ENCODE results near the gene ITPK1.

The ITPK1 gene

DNA sequence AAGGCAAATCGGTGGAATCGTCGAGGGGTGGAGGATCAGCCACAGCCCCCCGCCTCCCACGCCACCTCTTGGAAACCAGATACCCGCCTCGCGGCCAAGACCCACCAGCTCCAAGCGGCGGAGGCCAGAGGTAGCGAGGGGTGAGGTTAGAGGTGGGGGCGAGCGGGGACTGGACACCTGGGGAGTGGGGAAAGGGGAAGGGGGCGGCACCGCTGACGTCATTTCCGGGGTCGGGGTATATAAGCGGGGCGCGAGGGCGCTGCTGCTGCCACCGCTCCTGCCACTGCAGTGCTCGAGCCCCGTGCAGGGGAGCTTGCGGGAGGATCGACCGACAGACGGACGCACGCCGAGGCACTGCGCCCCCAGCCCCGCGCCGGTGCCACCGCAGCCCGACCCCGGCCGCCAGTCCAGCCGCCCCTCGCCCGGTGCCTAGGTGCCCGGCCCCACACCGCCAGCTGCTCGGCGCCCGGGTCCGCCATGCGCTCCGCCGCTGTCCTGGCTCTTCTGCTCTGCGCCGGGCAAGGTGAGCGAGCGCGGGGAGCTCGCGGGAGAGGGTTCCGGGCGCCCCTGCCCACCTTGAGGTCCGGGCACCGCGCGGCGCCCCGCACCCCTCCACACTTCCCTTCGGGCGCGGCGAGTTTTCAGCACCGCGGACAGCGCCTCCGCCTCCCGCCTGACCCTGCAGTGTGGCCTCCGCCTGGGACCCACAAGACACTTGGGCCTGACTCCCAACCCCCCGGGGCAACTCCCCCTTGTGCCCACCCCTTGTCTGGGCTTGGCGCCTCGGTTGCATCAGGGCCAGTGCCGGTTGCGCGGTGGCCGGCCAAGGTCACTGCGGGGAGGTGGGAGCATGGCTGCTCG lies 192.6 kb downstream of the ITPK1 start, which contains the start of gene CHGA:
TSS of gene CHGA (plus strand) at position 268 of the 861 bp plus-strand sequence. CDS start at position 478, 210 bp downstream.
- DNase-seq (ENCODE audit: low spot score), result peak; percentile 86
- TF ChIP-seq, protein P1, sequence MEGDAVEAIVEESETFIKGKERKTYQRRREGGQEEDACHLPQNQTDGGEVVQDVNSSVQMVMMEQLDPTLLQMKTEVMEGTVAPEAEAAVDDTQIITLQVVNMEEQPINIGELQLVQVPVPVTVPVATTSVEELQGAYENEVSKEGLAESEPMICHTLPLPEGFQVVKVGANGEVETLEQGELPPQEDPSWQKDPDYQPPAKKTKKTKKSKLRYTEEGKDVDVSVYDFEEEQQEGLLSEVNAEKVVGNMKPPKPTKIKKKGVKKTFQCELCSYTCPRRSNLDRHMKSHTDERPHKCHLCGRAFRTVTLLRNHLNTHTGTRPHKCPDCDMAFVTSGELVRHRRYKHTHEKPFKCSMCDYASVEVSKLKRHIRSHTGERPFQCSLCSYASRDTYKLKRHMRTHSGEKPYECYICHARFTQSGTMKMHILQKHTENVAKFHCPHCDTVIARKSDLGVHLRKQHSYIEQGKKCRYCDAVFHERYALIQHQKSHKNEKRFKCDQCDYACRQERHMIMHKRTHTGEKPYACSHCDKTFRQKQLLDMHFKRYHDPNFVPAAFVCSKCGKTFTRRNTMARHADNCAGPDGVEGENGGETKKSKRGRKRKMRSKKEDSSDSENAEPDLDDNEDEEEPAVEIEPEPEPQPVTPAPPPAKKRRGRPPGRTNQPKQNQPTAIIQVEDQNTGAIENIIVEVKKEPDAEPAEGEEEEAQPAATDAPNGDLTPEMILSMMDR (IDR thresholded peaks at IDR 0.05; ENCODE audit: extremely low read depth, missing control alignments), result no peak

DNA sequence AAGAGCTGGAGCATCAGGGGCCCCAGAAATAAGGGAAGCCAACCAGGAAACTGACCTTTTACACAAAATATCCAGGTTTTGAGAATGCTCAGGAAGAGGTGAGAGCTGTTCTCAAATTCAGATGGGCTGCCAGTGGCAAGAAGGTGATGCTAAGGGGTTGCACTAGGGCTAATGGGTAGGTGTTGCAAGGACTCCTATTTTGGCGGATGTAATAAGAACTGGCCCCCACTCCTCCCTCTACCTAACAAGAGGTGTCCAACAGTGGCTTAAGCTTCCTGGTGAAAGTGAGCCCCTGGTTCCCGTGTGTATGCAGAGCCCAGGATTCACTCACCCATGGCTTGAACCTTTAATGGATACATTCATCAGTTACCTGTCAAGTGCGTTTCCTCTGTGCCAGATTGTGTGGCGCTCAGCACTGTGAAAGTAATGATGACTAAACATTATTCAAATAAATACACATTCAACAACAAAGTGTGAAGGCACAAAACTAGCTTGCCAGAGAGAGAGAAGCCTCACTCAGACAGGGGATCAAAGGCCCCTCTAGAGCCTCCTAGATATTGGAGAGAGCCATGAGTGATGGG lies 193.5 kb downstream of the ITPK1 start:
- TF ChIP-seq, protein P1 (IDR thresholded peaks at IDR 0.05; ENCODE audit: extremely low read depth, missing control alignments), result no peak

GRCh38 chr14:92920001-92920400 lies 195.7 kb downstream of the ITPK1 start:
- no peak for DNase-seq (ENCODE audit: low spot score)
- TF ChIP-seq, protein P1 (IDR thresholded peaks at IDR 0.05; ENCODE audit: extremely low read depth, missing control alignments), result no peak

More for the DNA sequence above, 193.5 kb downstream of the ITPK1 start:
- DNase-seq (ENCODE audit: low spot score), result no peak

- DNase-seq (ENCODE audit: low spot score), result no peak
- TF ChIP-seq, protein P1 (IDR thresholded peaks at IDR 0.05; ENCODE audit: extremely low read depth, missing control alignments), result no peak
Measured at GRCh38 chr14:92917956-92918355, 197.8 kb downstream of the ITPK1 start.

DNA sequence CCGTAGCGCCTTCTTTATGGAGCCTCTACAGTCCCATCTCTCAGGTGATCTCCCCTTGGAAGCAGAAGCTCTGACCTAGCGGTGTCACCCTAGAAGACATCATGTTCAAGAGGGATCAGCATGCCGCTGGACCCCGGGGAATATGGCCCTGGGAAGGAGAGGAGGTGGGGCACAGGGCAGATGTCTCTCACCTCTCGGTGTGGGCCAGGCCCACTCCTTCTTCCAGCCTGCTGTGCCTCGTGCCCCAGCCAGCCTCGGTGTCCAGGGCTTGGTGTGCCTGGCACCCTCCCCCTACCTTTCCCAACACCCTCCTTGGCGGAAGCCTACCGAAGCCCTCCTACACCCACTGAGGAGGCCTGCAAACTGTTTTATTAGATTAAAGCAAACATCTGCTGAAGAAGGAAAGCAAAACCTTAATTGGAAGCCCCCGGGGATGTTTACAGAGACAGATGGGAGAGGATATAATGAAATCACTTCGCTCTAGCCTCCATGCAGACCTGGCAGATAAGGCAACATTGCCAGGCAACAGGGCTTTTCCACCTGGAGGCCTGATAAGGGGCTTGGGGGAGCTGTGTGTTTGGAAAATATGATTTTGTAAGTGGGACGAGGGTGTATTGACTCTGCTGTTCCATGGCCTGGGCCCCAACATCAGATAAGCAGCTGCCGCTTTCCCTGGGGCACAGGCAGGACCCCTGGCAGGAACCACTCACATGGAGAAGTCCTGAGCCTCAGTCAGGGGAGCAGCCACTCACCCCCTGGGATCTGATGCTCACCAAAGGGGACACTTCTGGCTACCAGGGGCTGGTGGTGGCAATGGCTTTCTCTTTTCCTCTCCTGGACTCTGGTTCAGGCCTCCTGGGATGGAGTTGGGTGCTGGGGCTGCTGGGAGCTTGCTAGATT lies 198.4 kb downstream of the ITPK1 start:
- DNase-seq (ENCODE audit: low spot score), result no peak
- TF ChIP-seq, protein P1 (IDR thresholded peaks at IDR 0.05; ENCODE audit: extremely low read depth, missing control alignments), result no peak

DNA sequence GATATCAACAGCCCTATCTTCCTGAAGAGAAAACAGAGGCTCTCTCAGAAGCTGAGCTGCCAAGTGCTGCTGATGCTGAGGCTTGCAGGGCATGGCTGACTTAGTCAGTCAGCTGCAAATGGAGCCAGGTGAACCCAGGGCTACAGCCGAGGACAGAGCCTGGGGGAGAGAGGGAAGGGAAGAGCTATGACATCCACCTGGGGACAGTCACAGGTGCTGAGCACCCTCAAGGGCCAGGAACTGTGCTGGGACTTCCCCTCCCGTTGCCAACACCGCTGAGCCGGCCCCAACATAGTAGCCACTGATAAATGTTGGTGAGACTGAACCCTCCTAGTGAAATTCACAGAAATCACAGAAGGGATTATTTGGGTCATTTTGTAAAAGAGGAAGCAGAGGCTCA lies 199.5 kb downstream of the ITPK1 start:
- TF ChIP-seq, protein P1 (IDR thresholded peaks at IDR 0.05; ENCODE audit: extremely low read depth, missing control alignments), result no peak
- no peak for DNase-seq (ENCODE audit: low spot score)
